Upper lobe of left lung (tissue), 6 donors: ENCODE results near the gene RIMBP2. TPM values are rescaled to one million over a fixed set of nuclear protein-coding genes. Genes with fewer than 3 reads are reported as not detected.

Source experiments
- ATAC-seq, 2 donors: fragments of 200-7000 bp; cut with Tn5 transposase; one replicate each; pipeline ENCODE4 v1.9.1; 2022; ENCODE audit warnings: mild to moderate bottlenecking in 2 of 2, moderate library complexity in 2 of 2; ENCODE audit not compliant: low FRiP score in 2 of 2
- DNase-seq, 2 donors: peaks; one replicate each; pipeline ENCODE4 v3.0.0-alpha.2; 2019 to 2020
- H3K27ac ChIP-seq, 4 donors: fragments of 200-600 bp; sonication (generic); one replicate each; pipeline ENCODE4 v1.5.1; 2016 to 2019
- H3K27me3 ChIP-seq, 4 donors: fragments of 200-600 bp; sonication (generic); one replicate each; pipeline ENCODE4 v1.5.1; 2017 to 2019
- H3K36me3 ChIP-seq, 4 donors: fragments of 200-600 bp; sonication (generic); one replicate each; pipeline ENCODE4 v1.5.1; 2016 to 2019
- H3K4me1 ChIP-seq, 4 donors: fragments of 200-600 bp; sonication (generic); one replicate each; pipeline ENCODE4 v1.5.1; 2018 to 2019
- H3K4me3 ChIP-seq, 4 donors: fragments of 200-600 bp; sonication (generic); one replicate each; pipeline ENCODE4 v1.5.1; 2017 to 2019; ENCODE audit warnings: mild to moderate bottlenecking in 2 of 4, moderate library complexity in 1 of 4
- H3K9me3 ChIP-seq, 4 donors: fragments of 200-600 bp; sonication (generic); one replicate each; pipeline ENCODE4 v1.5.1; 2018 to 2019
- CTCF ChIP-seq, 6 experiments: fragments of 450-650 bp in 4 of 6; fragments of 200-600 bp in 2 of 6; sonication (generic) in 2 of 6; IDR thresholded peaks; one replicate each; pipeline ENCODE4 v1.5.1; 2016 to 2019; ENCODE audit warnings: antibody characterized with exemption in 6 of 6
- EP300 ChIP-seq, 4 donors: sonication (generic); formaldehyde crosslinking; IDR thresholded peaks; one replicate each; pipeline ENCODE4 v1.5.1; 2017; ENCODE audit warnings: antibody characterized with exemption in 4 of 4, control low read depth in 2 of 4
- POLR2A ChIP-seq, 4 donors: fragments of 450-650 bp; IDR thresholded peaks; one replicate each; pipeline ENCODE4 v1.5.1; 2016 to 2017; ENCODE audit warnings: antibody characterized with exemption in 4 of 4, mild to moderate bottlenecking in 2 of 4
- POLR2AphosphoS5 ChIP-seq, 2 donors: sonication (generic); formaldehyde crosslinking; IDR thresholded peaks; one replicate each; pipeline ENCODE4 v1.5.1; 2017; ENCODE audit warnings: antibody characterized with exemption in 2 of 2
- WGBS, 2 donors: methylation state at CpG; one replicate each; pipeline ENCODE4 v1.1.5; 2017 to 2018; 5-methylcytosine and 5-hydroxymethylcytosine counted together
- total RNA-seq, 6 donors: library from RNA; depleted of rRNA in 4 of 6; stranded (reverse); fragments of >200 nt in 4 of 6; gene quantifications; one replicate each; pipeline versions ENCODE4 v1.1.0 to v1.2.1, GENCODE V29; 2016 to 2021
- donor health status: DM: no; HTN: no; CAD: no; lungs with moderate emphysema.
- donor health status: DM: no; HTN: yes; CAD: no; lungs with severe emphysema.

RIMBP2 gene
- total RNA-seq, 6 donors from 2014 or later = 0.23 to 3.9 (median 0.44) TPM; not detected in 1

DNA sequence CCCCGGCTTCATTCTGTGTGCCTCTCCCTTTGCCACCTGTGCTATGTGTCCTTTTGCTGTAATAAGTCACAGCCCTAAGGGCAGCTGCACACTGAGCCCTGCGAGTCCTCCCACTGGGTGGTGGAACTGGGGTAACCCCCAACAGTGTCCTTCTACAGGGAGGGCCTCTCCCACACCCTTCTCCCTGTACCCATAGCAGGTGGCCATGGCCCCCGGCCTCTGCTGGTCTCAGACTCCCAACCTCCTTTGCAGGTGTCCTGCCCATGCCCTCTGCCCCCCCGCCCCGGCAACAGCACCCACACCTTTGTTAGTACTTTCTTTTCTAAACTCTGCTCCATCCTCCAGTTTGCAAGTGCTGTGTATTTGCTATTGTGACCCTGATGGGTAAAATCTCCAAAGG, 206.6 kb downstream of the RIMBP2 start:
- 64 to 78% methylated on average over 3 to 5 of the region's 5 CpGs for WGBS, 2 donors
- no peaks in the 10 kb centered on the region for H3K4me1 ChIP-seq
- H3K4me3 ChIP-seq = no peak overlapping the region
- no peaks in the 10 kb centered on the region for H3K9me3 ChIP-seq
- H3K27ac ChIP-seq = no peak overlapping the region
- no peaks in the 10 kb centered on the region for H3K27me3 ChIP-seq
- TF ChIP-seq POLR2A (IDR thresholded peaks at IDR 0.05) = no peak
- TF ChIP-seq EP300 (IDR thresholded peaks at IDR 0.05) = no peak
- TF ChIP-seq POLR2AphosphoS5 (IDR thresholded peaks at IDR 0.05) = no peak
- no peak for TF ChIP-seq CTCF (IDR thresholded peaks at IDR 0.05)
- DNase-seq (no peak), ATAC-seq (no peak)
- no peaks in the 10 kb centered on the region for H3K36me3 ChIP-seq

DNA sequence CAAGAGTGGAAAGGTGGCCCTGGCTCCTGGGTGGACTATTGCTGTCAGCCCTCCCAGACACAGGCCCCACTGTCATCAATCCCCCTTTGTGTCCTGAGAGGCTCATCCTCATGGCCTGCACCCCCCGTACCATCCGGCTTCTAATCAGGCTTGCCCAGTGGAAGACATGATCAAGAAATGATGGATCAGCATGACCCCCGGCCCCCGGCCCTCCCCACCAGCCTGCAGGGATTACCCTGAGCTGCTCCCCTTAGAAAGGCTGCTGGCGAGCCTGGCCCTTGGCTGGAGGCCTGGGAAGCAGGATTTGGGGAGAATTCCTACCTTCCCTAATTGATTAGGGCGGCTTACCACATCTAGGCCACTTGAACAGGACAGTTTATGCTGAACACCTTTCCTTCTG, 207.3 kb downstream of the RIMBP2 start:
- 68% methylated on average over 4 to 6 of the region's 6 CpGs for WGBS, 2 donors
- Histone ChIP-seq H3K4me1 (no peaks in the 10 kb centered on the region), H3K9me3 (no peaks in the 10 kb centered on the region), H3K36me3 (no peaks in the 10 kb centered on the region), H3K4me3 (no peak overlapping the region), H3K27ac (no peak overlapping the region), H3K27me3 (no peaks in the 10 kb centered on the region)
- ATAC-seq (peak in 1 of 2 donors; percentile 31), DNase-seq (no peak)
- TF ChIP-seq CTCF (IDR thresholded peaks at IDR 0.05) = no peak

DNA sequence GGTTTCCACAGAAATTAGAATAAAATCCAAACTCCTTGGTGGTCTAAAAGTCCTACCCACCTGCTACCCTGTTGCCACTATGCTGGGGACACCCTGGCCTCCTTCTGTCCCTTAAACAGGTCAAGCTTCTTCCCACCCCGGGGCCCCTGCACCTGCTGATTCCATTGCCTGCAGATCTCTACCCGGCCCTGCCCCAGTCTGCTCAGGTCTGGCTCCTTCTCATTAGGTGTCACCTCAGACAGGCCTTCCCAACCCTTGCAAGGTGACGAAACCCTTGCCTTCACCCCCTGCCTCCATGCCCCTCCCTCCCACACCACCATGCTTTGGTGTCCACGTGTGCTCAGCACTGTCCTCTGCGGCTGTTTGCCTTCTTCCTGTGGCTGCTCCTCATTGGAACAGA, 207.8 kb downstream of the RIMBP2 start:
- Histone ChIP-seq H3K4me1 (no peaks in the 10 kb centered on the region), H3K9me3 (no peaks in the 10 kb centered on the region), H3K27me3 (no peaks in the 10 kb centered on the region), H3K27ac (no peak overlapping the region), H3K4me3 (no peak overlapping the region), H3K36me3 (no peaks in the 10 kb centered on the region)
- WGBS, 2 donors = 65 to 72% methylated on average over 5 of the region's 5 CpGs
- DNase-seq (no peak), ATAC-seq (no peak)
- TF ChIP-seq POLR2A (IDR thresholded peaks at IDR 0.05) = no peak
- TF ChIP-seq POLR2AphosphoS5 (IDR thresholded peaks at IDR 0.05) = no peak
- no peak for TF ChIP-seq CTCF (IDR thresholded peaks at IDR 0.05)
- TF ChIP-seq EP300 (IDR thresholded peaks at IDR 0.05) = no peak

DNA sequence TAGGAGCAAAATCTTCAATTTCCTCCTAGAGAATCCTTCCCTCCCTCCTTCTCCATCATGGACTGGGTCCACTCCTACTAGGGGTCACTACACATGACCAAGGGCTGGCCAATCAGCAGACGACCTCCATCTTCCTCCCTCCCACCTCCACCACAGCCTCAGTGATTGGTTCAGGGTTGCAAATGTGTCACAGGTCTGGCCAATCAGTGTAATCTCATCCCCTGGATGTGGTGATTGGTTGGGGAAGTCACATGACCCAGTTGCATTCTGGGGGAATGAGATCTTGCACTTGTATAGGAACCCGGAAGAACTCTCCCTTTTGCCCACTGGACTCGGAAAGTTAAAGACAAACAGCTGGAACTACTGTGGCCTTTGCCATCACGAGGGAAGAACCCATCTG, 209.3 kb downstream of the RIMBP2 start:
- no peaks in the 10 kb centered on the region for H3K27me3 ChIP-seq
- no peak overlapping the region for H3K27ac ChIP-seq
- no peak for TF ChIP-seq POLR2A (IDR thresholded peaks at IDR 0.05)
- TF ChIP-seq EP300 (IDR thresholded peaks at IDR 0.05) = no peak
- TF ChIP-seq POLR2AphosphoS5 (IDR thresholded peaks at IDR 0.05) = no peak
- no peak for TF ChIP-seq CTCF (IDR thresholded peaks at IDR 0.05)
- DNase-seq = no peak
- no peak for ATAC-seq
- H3K4me3 ChIP-seq = no peak overlapping the region
- WGBS, 2 donors = 62 to 83% methylated on average over 4 of the region's 4 CpGs
- no peaks in the 10 kb centered on the region for H3K9me3 ChIP-seq
- H3K36me3 ChIP-seq = no peaks in the 10 kb centered on the region
- H3K4me1 ChIP-seq = no peaks in the 10 kb centered on the region

DNA sequence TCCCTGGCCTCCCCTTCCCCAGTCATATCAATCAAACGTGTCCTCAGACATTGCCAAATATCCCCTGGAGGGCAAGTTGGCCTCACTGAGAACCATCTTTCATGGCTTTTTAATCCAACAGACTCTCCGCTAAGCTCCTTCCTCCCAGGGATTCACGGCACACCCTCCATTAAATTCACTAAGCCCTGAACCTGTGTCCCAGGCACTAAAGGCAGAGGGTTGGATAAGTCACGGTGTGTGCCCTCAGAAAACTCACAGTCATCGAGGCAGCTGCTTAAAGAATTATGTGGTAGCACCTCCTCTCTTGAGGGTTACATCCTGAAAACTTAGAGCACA, 211.3 kb downstream of the RIMBP2 start:
- Histone ChIP-seq H3K36me3 (no peaks in the 10 kb centered on the region), H3K27me3 (no peaks in the 10 kb centered on the region), H3K9me3 (no peaks in the 10 kb centered on the region), H3K4me1 (no peaks in the 10 kb centered on the region), H3K27ac (no peak overlapping the region), H3K4me3 (no peak overlapping the region)
- TF ChIP-seq POLR2AphosphoS5 (IDR thresholded peaks at IDR 0.05) (no peak), EP300 (IDR thresholded peaks at IDR 0.05) (no peak), POLR2A (IDR thresholded peaks at IDR 0.05) (no peak), CTCF (IDR thresholded peaks at IDR 0.05) (no peak)
- DNase-seq (no peak), ATAC-seq (no peak)
- WGBS, 2 donors = 75 to 80% methylated on average over 3 to 5 of the region's 5 CpGs
